BE2C (cell line): ENCODE measurements around the gene ZMAT5.

Experiments
- DNase-seq: peaks from one replicate; pipeline ENCODE4 v3.0.0-alpha.2; 2020
- H3K27me3 ChIP-seq: fragments of 250-450 bp; sonication (Bioruptor Pico); 2 replicates; pipeline ENCODE4 v1.5.1; 2020; ENCODE audit warnings: mild to moderate bottlenecking
- H3K36me3 ChIP-seq: fragments of 250-450 bp; sonication (Bioruptor Pico); 2 replicates; pipeline ENCODE4 v1.5.1; 2020; ENCODE audit warnings: mild to moderate bottlenecking
- H3K4me1 ChIP-seq: fragments of 250-450 bp; sonication (Bioruptor Pico); 2 replicates; pipeline ENCODE4 v1.5.1; 2020
- H3K4me3 ChIP-seq: 2 replicates; pipeline ENCODE4 v1.5.1; 2011; ENCODE audit warnings: low read depth, low read length
- H3K9me3 ChIP-seq: fragments of 250-450 bp; sonication (Bioruptor Pico); 2 replicates; pipeline ENCODE4 v1.5.1; 2020
- CTCF ChIP-seq: IDR thresholded peaks from 2 replicates; pipeline ENCODE4 v1.5.1; 2012; ENCODE audit warnings: mild to moderate bottlenecking, low read depth, low read length

ZMAT5 gene

DNA sequence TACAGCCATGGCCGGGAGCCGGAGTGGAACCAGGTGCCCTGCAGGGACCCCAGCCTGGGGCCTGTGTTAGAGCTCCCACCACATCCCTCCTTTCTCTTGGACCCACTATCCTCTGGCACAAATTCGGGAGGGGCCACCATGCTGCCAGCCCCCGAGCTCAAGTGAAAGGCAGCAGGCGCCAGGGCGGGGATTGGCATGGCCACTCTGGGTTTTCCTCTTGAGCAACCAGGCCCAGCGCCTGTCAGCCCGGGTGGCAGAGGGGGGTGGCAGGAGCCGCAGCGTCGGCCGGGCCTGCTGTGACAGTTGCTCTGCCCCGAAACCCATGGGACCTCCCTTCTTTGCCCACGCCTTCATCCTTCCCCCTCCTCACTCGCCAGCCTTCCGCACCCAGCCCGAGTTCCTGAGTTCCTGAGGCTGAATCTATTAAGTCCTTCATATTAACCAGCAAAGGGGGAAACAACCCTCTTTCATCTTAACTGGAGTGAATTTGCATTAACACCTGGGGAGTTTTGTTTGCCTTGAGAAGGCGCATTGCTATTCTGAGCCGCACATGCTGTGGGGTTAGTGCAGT lies 63.8 kb downstream of the ZMAT5 start:
- no peaks in the 10 kb centered on the region for H3K9me3 ChIP-seq
- no peak for TF ChIP-seq CTCF
- H3K4me3 ChIP-seq = no peak overlapping the region
- H3K27me3 ChIP-seq = no peaks in the 10 kb centered on the region
- H3K36me3 ChIP-seq = no peaks in the 10 kb centered on the region
- no peak for DNase-seq
- peaks cover 61% of the 10 kb centered on the region for H3K4me1 ChIP-seq

GRCh38 chr22:29702000-29702930 lies 64.5 kb downstream of the ZMAT5 start:
- TF ChIP-seq CTCF = peak; percentile 34
- H3K4me3 ChIP-seq = no peak overlapping the region

DNA sequence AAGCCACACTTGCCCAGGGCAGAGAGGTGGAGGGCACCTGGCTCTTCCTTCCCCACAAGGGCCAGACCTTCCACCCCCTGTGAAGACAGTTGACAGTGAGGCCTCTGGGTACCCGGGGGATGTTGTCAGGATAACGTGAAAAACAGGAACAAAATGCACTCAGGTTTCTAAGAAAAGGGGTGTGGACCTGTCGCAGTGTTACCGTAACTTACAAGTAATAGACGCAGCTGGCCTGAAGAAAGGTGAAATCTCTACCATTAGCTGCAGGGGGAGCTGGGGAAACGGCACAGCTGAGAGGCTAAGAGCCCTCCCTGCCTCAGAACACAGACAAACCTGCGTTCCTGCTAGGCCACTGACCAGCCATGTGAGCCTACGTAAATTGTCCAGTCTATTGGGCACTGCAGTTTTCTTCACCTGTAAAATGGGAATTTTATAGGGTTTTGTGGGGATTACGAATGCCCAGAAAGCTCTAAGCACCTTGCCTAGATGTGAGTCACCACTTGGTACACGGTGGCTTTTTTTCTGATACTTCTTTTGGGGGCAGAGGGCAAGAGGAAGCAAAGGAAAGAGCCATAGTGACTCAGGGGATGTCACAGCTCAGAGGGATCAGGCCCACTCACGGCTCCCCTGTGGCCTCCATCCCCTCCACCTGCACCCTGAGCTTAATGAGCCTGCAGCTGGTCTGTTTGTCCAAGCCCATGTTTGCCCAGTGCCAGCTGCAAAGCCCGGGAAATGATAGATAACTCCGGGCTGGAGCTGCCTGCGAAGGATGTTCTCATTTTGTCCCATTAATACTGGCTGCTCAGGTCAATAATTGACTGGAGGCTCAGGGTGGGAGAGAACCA lies 65.4 kb downstream of the ZMAT5 start:
- Histone ChIP-seq H3K36me3 (peaks cover 5% of the 10 kb centered on the region), H3K4me3 (no peak overlapping the region), H3K4me1 (peaks cover 51% of the 10 kb centered on the region), H3K9me3 (no peaks in the 10 kb centered on the region), H3K27me3 (no peaks in the 10 kb centered on the region)
- peak; percentile 29; the same call in 1 of the 2 replicates for TF ChIP-seq CTCF
- peak; percentile 40 for DNase-seq

More at GRCh38 chr22:29702000-29702930, 64.5 kb downstream of the ZMAT5 start:
- Histone ChIP-seq H3K4me1 (peaks cover 60% of the 10 kb centered on the region), H3K27me3 (no peaks in the 10 kb centered on the region), H3K36me3 (no peaks in the 10 kb centered on the region; the same call in 1 of the 2 replicates), H3K9me3 (no peaks in the 10 kb centered on the region)
- peak; percentile 51 for DNase-seq

DNA sequence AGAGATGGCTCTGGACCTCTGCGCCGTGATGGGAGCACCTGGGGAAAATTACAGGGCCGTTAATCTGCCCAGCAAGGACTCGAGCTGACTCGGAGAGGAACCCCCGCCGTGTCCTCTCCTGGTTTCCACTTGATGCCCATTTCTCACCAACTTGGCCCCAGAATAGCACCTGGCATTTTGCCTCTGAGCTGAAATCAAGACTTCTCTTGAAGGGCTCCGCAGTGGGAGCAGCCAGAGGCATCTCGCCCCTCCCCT lies 66.0 kb downstream of the ZMAT5 start:
- Histone ChIP-seq H3K4me3 (no peak overlapping the region), H3K36me3 (peaks cover 9% of the 10 kb centered on the region), H3K9me3 (no peaks in the 10 kb centered on the region), H3K27me3 (no peaks in the 10 kb centered on the region), H3K4me1 (peaks cover 45% of the 10 kb centered on the region)
- TF ChIP-seq CTCF = no peak
- no peak for DNase-seq

DNA sequence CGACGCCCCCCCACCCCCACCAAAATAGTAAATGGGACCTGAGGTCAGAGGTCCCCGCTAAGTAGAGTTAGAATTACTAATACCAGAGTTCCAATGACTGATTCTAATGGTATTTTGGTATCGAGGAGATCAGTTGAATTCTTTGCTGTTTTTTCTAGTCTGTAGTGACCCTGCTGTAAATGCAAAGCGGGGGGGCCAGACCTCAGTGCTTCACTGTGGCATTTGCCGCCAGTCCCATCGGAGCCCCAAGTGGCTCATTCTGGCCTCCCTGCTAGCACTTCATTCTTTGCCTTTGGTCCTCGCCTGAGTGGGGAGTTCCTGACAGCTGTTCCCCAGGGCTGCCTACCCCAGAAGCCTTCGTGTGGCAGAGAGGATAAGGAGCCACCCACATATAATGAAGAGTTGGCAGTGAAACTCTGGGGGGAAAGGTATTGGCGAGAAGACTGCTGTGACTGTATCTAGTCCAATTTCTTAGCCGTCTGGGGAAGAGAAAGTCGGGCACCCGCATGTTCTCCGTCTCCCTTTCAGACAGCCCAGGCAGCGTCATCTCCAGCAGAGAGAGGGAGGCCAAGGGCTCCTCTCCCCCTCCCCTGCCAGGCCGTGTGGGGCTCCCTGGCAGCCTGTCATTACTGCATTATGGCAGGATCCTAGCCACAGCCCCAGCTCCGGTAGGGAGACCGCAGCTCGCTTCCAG lies 66.5 kb downstream of the ZMAT5 start:
- H3K36me3 ChIP-seq = peaks cover 12% of the 10 kb centered on the region
- peaks cover 44% of the 10 kb centered on the region for H3K4me1 ChIP-seq
- no peaks in the 10 kb centered on the region for H3K9me3 ChIP-seq
- no peaks in the 10 kb centered on the region for H3K27me3 ChIP-seq
- no peak for DNase-seq
- no peak overlapping the region for H3K4me3 ChIP-seq
- no peak for TF ChIP-seq CTCF
